Mesenchymal stem cell (in vitro differentiated cells and primary cell): ENCODE data around the gene WNK1.

ENCODE experiments used
- DNase-seq: peaks from one replicate; pipeline ENCODE4 v3.0.0-alpha.2; 2013
- H2AFZ ChIP-seq: one replicate; pipeline ENCODE4 v1.6.1; 2013; ENCODE audit warnings: low read depth, mild to moderate bottlenecking, control low read depth, inconsistent platforms, low read length, moderate library complexity
- H2AK5ac ChIP-seq: 2 replicates; pipeline ENCODE4 v1.6.1; 2013; ENCODE audit warnings: low read length, moderate library complexity, mild to moderate bottlenecking, inconsistent platforms; ENCODE audit not compliant: severe bottlenecking
- H2BK120ac ChIP-seq: one replicate; pipeline ENCODE4 v1.6.1; 2013; ENCODE audit warnings: low read depth, mild to moderate bottlenecking, inconsistent platforms, low read length, moderate library complexity
- H2BK12ac ChIP-seq, 2 experiments: one replicate each; pipeline ENCODE4 v1.6.1; 2013; ENCODE audit warnings: inconsistent platforms in 2 of 2, low read length in 2 of 2, mild to moderate bottlenecking in 2 of 2, moderate library complexity in 2 of 2, control low read depth in 1 of 2
- H2BK15ac ChIP-seq: one replicate; pipeline ENCODE4 v1.6.1; 2013; ENCODE audit warnings: mild to moderate bottlenecking, low read depth, inconsistent platforms; ENCODE audit not compliant: poor library complexity, severe bottlenecking
- H2BK5ac ChIP-seq: 2 replicates; pipeline ENCODE4 v1.6.1; 2013; ENCODE audit warnings: low read depth, mild to moderate bottlenecking, low read length, control low read depth, inconsistent platforms; ENCODE audit not compliant: poor library complexity, severe bottlenecking
- H3K14ac ChIP-seq, 2 experiments: one replicate each; pipeline ENCODE4 v1.6.1; 2013; ENCODE audit warnings: inconsistent platforms in 2 of 2, low read length in 2 of 2, control low read depth in 1 of 2, mild to moderate bottlenecking in 1 of 2, moderate library complexity in 1 of 2
- H3K18ac ChIP-seq, 2 experiments: one replicate each; pipeline ENCODE4 v1.6.1; 2013; ENCODE audit warnings: inconsistent platforms in 2 of 2, low read length in 2 of 2, control low read depth in 1 of 2, low read depth in 1 of 2, mild to moderate bottlenecking in 1 of 2
- H3K23ac ChIP-seq, 2 experiments: one replicate each; pipeline ENCODE4 v1.6.1; 2013; ENCODE audit warnings: inconsistent platforms in 2 of 2, low read length in 2 of 2, mild to moderate bottlenecking in 2 of 2, moderate library complexity in 2 of 2, control low read depth in 1 of 2
- H3K27ac ChIP-seq: 2 replicates; pipeline ENCODE4 v1.5.1; 2013; ENCODE audit warnings: mild to moderate bottlenecking, moderate library complexity, low read length, control low read depth, inconsistent platforms; ENCODE audit not compliant: poor library complexity, severe bottlenecking
- H3K27me3 ChIP-seq, 2 experiments: 2 replicates each; pipeline versions ENCODE4 v1.6.1 to v1.7.0; 2013; ENCODE audit warnings: low read length in 2 of 2, mild to moderate bottlenecking in 2 of 2, moderate library complexity in 2 of 2, control low read depth in 1 of 2, inconsistent platforms in 1 of 2; ENCODE audit not compliant: control insufficient read depth in 1 of 2, insufficient read depth in 1 of 2
- H3K36me3 ChIP-seq, 2 experiments: 2 replicates each; pipeline versions ENCODE4 v1.6.1 to v1.7.0; 2013; ENCODE audit warnings: low read length in 2 of 2, control low read depth in 1 of 2, inconsistent platforms in 1 of 2, low read depth in 1 of 2, mild to moderate bottlenecking in 1 of 2; ENCODE audit not compliant: insufficient read depth in 2 of 2, control insufficient read depth in 1 of 2
- H3K4ac ChIP-seq, 2 experiments: one replicate each; pipeline ENCODE4 v1.6.1; 2013; ENCODE audit warnings: inconsistent platforms in 2 of 2, low read length in 2 of 2, mild to moderate bottlenecking in 2 of 2, moderate library complexity in 2 of 2, control low read depth in 1 of 2, low read depth in 1 of 2
- H3K4me1 ChIP-seq: 2 replicates; pipeline ENCODE4 v1.6.1; 2013; ENCODE audit warnings: low read depth, low read length, control low read depth; ENCODE audit not compliant: control insufficient read depth, insufficient read depth
- H3K4me2 ChIP-seq: 2 replicates; pipeline ENCODE4 v1.6.1; 2013; ENCODE audit warnings: low read length, mild to moderate bottlenecking, inconsistent platforms; ENCODE audit not compliant: poor library complexity, severe bottlenecking
- H3K4me3 ChIP-seq, 2 experiments: 2 replicates each; pipeline versions ENCODE4 v1.5.1 to v1.7.0; 2013; ENCODE audit warnings: low read length in 2 of 2, mild to moderate bottlenecking in 2 of 2, control low read depth in 1 of 2, low read depth in 1 of 2; ENCODE audit not compliant: insufficient read depth in 1 of 2
- H3K79me1 ChIP-seq: replicated peaks from 2 replicates; pipeline ENCODE4 v1.6.1; 2013; ENCODE audit warnings: mild to moderate bottlenecking, control low read depth, low read length, inconsistent platforms; ENCODE audit not compliant: poor library complexity, severe bottlenecking
- H3K9ac ChIP-seq: 2 replicates; pipeline ENCODE4 v1.7.0; 2013; ENCODE audit warnings: mild to moderate bottlenecking, low read length, moderate library complexity
- H3K9me3 ChIP-seq: 2 replicates; pipeline ENCODE4 v1.7.0; 2013; ENCODE audit warnings: mild to moderate bottlenecking, low read length; ENCODE audit not compliant: control insufficient read depth
- H4K8ac ChIP-seq: one replicate; pipeline ENCODE4 v1.6.1; 2013; ENCODE audit warnings: inconsistent platforms, mild to moderate bottlenecking, low read length, moderate library complexity
- H4K91ac ChIP-seq: one replicate; pipeline ENCODE4 v1.6.1; 2013; ENCODE audit warnings: mild to moderate bottlenecking, low read length, inconsistent platforms
- WGBS: methylation state at CpG from one replicate; pipeline ENCODE4 v1.1.7; 2013; ENCODE audit warnings: mixed read lengths; 5-methylcytosine and 5-hydroxymethylcytosine counted together

WNK1 gene

DNA sequence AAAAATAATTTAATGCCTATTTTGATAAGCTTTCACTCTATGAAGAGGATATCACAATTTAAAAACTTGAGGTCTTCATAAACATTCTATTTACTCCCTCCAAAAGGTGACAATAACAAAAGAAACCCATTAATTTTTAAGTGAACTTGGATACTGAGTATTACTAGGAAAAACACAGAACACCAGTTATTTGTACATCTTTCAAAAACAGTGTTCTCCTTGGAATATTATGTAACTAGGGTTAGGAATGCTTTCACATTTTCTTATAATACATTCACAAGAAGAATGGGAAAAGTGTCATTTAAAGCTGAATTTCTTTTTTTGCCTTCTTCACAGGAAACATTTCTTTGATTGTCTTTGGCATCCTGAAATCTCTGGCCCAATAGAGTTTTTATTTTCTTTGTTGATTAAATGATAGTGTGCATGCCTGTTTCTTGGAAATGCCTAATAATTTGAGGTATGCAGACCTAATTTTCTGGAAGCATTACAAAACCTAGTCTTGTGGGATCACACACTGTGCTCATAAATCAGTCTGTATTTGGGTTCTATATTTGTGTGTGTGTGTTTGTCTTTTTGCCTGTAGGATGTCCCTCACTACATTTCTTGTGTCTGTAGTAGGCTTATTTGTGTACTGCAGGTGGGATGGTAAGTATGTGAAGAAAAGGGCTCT is 76.5 kb downstream of the WNK1 start:
- no peak for DNase-seq
- Histone ChIP-seq H3K4ac (no peak overlapping the region), H3K4me2 (no peak overlapping the region), H2BK15ac (no peak overlapping the region), H2AK5ac (no peak overlapping the region), H2BK12ac (no peak overlapping the region), H3K27me3 (no peaks in the 10 kb centered on the region), H3K9me3 (peaks cover 2% of the 10 kb centered on the region), H4K91ac (no peak overlapping the region), H3K4me1 (no peaks in the 10 kb centered on the region), H3K9ac (no peak overlapping the region), H3K27ac (no peak overlapping the region), H2BK120ac (no peak overlapping the region), H3K36me3 (peaks cover 5 to 51% of the 10 kb centered on the region in 2 experiments), H3K79me1 (peaks cover 20% of the 10 kb centered on the region), H3K4me3 (no peak overlapping the region), H3K23ac (no peak overlapping the region), H3K18ac (no peak overlapping the region), H2BK5ac (no peak overlapping the region), H4K8ac (no peak overlapping the region), H3K14ac (no peak overlapping the region), H2AFZ (no peak overlapping the region)

DNA sequence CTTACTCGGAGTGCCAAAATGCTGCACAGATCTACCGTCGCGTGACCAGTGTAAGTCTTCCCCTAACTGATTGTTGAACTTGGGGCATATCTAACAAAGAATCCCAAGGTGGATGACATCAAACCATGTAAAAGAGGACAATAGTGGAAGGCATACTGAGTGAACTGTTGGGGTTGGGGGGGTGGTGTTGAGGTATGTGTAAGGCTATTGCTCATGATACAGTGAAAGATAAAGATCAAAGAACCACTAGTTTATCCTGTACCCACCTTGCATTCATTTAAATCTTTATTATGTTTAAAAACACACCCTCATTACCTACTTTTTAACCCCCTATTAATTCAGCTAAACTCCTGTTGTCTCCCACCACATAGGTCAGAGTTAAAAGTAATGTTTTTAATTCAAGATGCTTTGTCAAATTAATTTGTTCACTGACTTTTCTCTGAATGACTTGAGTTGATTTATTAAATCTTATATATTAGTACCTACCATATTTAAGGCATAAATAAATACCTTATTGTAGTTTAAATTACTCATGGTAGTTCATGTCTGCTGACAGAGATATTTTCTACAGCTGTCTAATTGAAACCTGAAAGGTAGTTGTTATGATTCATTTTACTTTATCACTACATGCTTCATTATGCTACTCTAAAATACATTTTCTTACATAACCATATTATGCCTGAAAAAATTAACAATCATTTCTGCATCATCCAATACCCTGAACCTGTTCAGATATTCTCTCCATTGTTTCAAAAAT is 77.9 kb downstream of the WNK1 start:
- no peak overlapping the region for H3K4me2 ChIP-seq
- peaks cover 8 to 62% of the 10 kb centered on the region in 2 experiments for H3K36me3 ChIP-seq
- DNase-seq: no peak
- H3K18ac ChIP-seq: no peak overlapping the region
- no peak overlapping the region for H2BK12ac ChIP-seq
- H3K14ac ChIP-seq: no peak overlapping the region
- no peak overlapping the region for H2AK5ac ChIP-seq
- no peak overlapping the region for H4K91ac ChIP-seq
- H3K23ac ChIP-seq: no peak overlapping the region
- no peak overlapping the region for H2BK5ac ChIP-seq
- no peaks in the 10 kb centered on the region for H3K9me3 ChIP-seq
- H3K9ac ChIP-seq: no peak overlapping the region
- H2BK120ac ChIP-seq: no peak overlapping the region
- no peak overlapping the region for H3K4me3 ChIP-seq
- H3K79me1 ChIP-seq: peaks cover 27% of the 10 kb centered on the region
- H4K8ac ChIP-seq: no peak overlapping the region
- no peak overlapping the region for H2BK15ac ChIP-seq
- H3K4ac ChIP-seq: no peak overlapping the region
- H3K27me3 ChIP-seq: no peaks in the 10 kb centered on the region
- H2AFZ ChIP-seq: no peak overlapping the region
- WGBS: 97% methylated on average over 4 of the region's 4 CpGs
- H3K4me1 ChIP-seq: no peaks in the 10 kb centered on the region
- H3K27ac ChIP-seq: no peak overlapping the region

DNA sequence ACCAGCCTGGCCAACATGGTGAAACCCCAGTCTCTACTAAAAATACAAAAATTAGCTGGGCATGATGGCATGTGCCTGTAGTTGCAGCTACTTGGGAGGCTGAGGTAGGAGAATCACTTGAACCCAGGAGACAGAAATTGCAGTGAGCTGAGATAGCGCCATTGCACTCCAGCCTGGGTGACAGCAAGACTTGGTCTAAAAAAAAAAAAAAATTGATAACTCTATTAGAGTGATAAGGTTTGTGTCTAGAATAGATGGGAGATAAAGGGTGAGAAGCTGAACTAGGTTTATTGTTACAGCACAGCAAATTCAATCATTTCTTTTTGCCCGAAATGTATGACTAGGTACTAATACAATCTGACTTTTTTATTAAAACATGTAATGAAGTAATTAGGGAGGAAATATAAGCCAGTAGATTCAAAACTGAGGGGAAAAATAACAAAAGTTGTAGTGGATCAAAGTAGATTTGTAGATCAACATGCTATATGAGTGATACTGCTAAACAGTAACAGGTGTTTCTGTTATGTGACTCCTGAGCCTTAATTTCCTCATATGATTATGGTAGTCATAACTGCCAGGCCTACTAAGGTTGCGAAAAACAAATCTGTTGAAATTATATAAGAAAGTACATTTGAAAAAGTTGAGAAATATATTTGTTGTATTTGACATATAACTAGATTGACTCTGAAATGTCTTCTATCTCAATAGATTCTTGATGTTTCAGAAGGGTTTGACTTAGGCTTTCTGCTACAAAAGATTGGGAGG is 83.6 kb downstream of the WNK1 start:
- no peak overlapping the region for H4K91ac ChIP-seq
- no peaks in the 10 kb centered on the region for H3K9me3 ChIP-seq
- no peak overlapping the region for H2BK12ac ChIP-seq
- H3K27ac ChIP-seq: no peak overlapping the region
- no peaks in the 10 kb centered on the region for H3K27me3 ChIP-seq
- H3K79me1 ChIP-seq: peaks cover 18% of the 10 kb centered on the region
- no peak overlapping the region for H2AK5ac ChIP-seq
- H3K4me3 ChIP-seq: no peak overlapping the region
- H3K4me2 ChIP-seq: no peak overlapping the region
- 100% methylated on average over 1 of the region's 3 CpGs for WGBS
- H3K4me1 ChIP-seq: no peaks in the 10 kb centered on the region
- H3K9ac ChIP-seq: no peak overlapping the region
- no peak overlapping the region for H3K14ac ChIP-seq
- no peak for DNase-seq
- no peak overlapping the region for H2BK5ac ChIP-seq
- peaks cover 3 to 43% of the 10 kb centered on the region in 2 experiments for H3K36me3 ChIP-seq
- H4K8ac ChIP-seq: no peak overlapping the region
- H2BK120ac ChIP-seq: no peak overlapping the region
- no peak overlapping the region for H2BK15ac ChIP-seq
- no peak overlapping the region for H3K23ac ChIP-seq
- no peak overlapping the region for H2AFZ ChIP-seq
- H3K18ac ChIP-seq: no peak overlapping the region
- H3K4ac ChIP-seq: no peak overlapping the region

DNA sequence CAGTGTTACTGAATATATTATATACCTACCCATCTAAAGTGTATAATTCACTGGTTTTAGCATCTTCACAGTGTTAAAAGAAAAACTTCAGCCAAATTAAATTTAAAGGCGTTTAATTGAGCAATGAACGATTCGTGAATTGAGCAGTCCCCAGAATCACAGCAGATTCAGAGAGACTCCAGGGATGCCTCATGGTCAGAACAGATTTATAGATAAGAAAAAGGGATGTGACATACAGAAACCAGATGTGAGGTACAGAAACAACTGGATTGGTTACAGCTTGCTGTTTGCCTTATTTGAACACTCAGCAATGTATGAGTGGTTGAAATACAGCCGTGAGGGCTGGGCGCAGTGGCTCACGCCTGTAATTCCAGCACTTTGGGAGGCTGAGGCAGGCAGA is 84.6 kb downstream of the WNK1 start:
- Histone ChIP-seq H3K9me3 (no peaks in the 10 kb centered on the region), H2AFZ (no peak overlapping the region), H3K23ac (no peak overlapping the region), H2BK120ac (no peak overlapping the region), H4K91ac (no peak overlapping the region), H2BK12ac (no peak overlapping the region), H2BK5ac (no peak overlapping the region), H3K4me3 (no peak overlapping the region), H3K4me1 (no peaks in the 10 kb centered on the region), H3K79me1 (peaks cover 18% of the 10 kb centered on the region), H3K27me3 (no peaks in the 10 kb centered on the region), H3K18ac (no peak overlapping the region), H3K4ac (no peak overlapping the region), H3K4me2 (no peak overlapping the region), H3K14ac (no peak overlapping the region), H2BK15ac (no peak overlapping the region), H3K9ac (no peak overlapping the region), H3K27ac (no peak overlapping the region), H2AK5ac (no peak overlapping the region), H4K8ac (no peak overlapping the region), H3K36me3 (peaks cover 3 to 51% of the 10 kb centered on the region in 2 experiments)
- no peak for DNase-seq
- WGBS: 94% methylated on average over 6 of the region's 6 CpGs
